Neural cell (in vitro differentiated cells): ENCODE data around the gene CAPN8.

ENCODE experiments used
- CTCF ChIP-seq: fragments of 450-650 bp; IDR thresholded peaks from 2 replicates; pipeline ENCODE4 v1.5.1; 2014; ENCODE audit warnings: antibody characterized with exemption, mild to moderate bottlenecking, moderate library complexity; ENCODE audit not compliant: poor library complexity, severe bottlenecking
- EP300 ChIP-seq: fragments of 450-650 bp; conservative IDR thresholded peaks from 2 replicates; pipeline ENCODE4 v1.6.1; 2014; ENCODE audit warnings: antibody characterized with exemption, mild to moderate bottlenecking, moderate library complexity; ENCODE audit not compliant: poor library complexity, severe bottlenecking
- EZH2 ChIP-seq: fragments of 200-600, 300-800 bp; shearing (Covaris generic), sonication (generic); IDR thresholded peaks from 2 replicates; pipeline ENCODE4 v1.6.1; 2014; ENCODE audit warnings: antibody characterized with exemption, low read length, borderline replicate concordance, mild to moderate bottlenecking; ENCODE audit not compliant: insufficient read depth, poor library complexity, severe bottlenecking
- POLR2AphosphoS5 ChIP-seq: IDR thresholded peaks from 2 replicates; pipeline ENCODE4 v1.6.1; 2012
- RAD21 ChIP-seq: fragments of 450-650 bp; conservative IDR thresholded peaks from 2 replicates; pipeline ENCODE4 v1.6.1; 2014; ENCODE audit warnings: antibody characterized with exemption, mild to moderate bottlenecking, moderate library complexity
- REST ChIP-seq: IDR thresholded peaks from 2 replicates; pipeline ENCODE4 v1.6.1; 2012; ENCODE audit warnings: borderline replicate concordance
- SMC3 ChIP-seq: fragments of 450-650 bp; conservative IDR thresholded peaks from 2 replicates; pipeline ENCODE4 v1.6.1; 2014; ENCODE audit warnings: antibody characterized with exemption, mild to moderate bottlenecking, moderate library complexity; ENCODE audit not compliant: poor library complexity
- TAF1 ChIP-seq: IDR thresholded peaks from 2 replicates; pipeline ENCODE4 v1.6.1; 2012; ENCODE audit warnings: low read depth

GRCh38 chr1:223494926-223495645 lies 170.4 kb downstream of the CAPN8 start:
- TF ChIP-seq CTCF (no peak), EP300 (no peak), SMC3 (no peak), REST (no peak), RAD21 (no peak), EZH2 (no peak), POLR2AphosphoS5 (no peak), TAF1 (no peak)
